NCI-H2171 (cell line): Measurements from ENCODE around the gene TNFRSF1B.

Experiments
- DNase-seq: peaks from one replicate; lab custom pipeline; 2025; lab: John Stamatoyannopoulos, UW

Gene TNFRSF1B

DNA sequence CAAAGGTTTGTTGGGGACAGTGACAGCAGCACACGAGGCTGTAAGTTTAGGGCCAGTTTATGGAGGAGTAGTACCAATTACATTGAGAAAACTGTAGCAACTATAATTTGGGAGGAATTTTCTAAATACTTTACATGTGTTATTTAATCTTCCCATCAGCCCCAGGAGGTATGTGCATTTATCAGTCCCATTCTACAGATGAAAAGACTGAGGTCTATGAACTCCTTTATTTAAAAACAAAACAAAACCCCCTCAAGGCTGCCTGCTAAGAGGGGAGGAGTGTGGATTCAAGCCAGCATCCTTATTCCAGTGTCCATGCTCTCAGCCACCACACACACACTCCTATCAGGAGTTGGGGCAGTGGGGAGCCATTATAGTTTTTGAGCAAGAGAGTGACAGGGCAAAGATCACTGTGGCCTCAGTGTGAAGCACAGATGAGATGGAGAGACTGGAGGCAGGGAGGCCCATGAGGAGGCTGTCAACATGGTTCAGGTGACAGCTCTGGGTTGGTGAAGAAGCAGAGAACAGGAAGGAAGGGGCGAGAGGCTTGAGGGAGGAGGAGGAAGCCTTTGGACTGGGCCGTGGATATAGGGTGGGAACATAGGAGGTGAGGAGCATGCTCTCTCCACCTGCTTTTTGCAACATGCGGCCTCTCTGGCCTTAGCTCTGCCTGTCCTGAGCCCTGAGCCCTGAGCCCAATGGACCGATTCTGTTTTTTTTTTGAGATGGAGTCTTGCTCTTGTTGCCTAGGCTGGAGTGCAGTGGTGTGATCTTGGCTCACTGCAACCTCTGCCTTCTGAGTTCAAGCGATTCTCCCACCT lies 9.7 kb downstream of the TNFRSF1B start:
- no peak for DNase-seq

DNA sequence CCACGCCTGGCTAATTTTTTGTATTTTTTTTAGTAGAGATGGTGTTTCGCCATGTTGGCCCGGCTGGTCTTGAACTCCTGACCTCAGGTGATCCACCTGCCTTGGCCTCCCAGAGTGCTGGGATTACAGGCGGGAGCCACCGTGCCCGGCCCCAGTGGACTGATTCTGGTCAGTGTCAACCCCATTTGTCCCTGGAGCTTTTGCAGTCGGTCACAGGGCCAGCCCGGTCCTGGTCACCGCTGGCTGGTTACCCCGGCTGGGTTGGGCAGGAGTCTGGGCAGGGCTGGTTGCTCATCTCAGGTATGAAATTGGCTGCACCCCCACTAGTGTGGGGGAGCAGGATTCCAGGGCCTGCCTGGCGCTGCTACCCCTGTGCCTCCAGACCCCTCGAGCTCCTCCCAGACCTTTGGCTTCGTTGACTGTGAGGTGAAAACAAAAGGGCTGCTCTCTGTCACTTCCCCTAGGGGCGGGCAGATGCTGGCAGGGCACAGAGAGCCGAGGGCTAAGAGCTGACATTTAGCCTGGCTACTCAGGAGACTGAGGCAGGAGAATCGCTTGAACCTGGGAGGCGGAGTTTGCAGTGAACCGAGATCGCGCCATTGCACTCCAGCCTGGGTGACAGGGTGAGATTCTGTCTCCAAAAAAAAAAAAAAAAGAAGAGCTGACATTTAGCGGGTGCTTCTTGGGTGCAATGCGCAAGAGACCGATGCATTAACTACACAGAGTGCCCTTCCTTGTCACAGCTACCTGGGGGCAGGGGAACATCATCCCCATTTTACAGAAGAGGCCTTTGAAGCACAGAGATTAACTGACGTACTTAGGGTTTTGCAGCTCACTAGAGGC lies 10.6 kb downstream of the TNFRSF1B start:
- no peak for DNase-seq

DNA sequence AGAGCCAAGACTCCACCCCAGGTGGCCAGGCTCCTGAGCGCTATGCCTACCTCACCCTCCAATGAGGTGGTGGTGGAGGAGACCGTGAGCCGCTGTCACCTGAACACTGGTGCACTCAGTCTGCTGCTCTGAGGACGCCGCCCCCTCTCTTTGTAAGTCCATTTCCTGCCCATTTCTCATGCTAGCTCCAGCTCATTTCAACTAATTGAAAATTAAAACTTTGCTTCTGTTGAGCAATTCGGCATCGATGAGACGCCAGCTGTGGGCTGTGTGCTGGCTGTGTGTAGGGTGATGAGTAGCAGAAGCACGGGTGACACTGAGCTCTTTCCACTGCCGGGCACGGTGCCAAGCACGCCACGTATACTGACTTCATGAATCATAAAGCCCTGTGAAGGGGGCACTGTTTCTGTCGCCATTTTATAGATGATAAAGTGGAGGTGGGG lies 11.2 kb downstream of the TNFRSF1B start:
- DNase-seq = no peak

DNA sequence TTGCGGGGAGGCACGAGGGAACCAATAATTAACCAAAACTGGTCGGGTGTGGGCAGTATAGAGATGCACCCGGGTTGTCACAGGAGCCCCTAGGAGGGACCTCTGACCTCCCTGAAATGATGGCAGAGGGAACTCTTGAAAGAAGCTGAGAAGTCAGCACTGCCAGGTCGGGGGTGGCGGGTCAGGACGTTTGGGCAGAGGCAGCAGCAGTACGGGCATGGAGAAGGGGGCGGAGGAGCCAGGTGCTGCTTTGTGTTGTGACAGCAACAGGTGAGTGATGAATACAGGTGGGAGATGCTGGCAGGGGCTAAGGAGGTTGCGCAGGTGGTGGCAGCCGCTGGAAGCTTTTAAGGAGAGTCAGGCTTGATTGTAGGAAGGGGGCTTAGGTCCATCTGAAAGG lies 11.7 kb downstream of the TNFRSF1B start:
- no peak for DNase-seq

DNA sequence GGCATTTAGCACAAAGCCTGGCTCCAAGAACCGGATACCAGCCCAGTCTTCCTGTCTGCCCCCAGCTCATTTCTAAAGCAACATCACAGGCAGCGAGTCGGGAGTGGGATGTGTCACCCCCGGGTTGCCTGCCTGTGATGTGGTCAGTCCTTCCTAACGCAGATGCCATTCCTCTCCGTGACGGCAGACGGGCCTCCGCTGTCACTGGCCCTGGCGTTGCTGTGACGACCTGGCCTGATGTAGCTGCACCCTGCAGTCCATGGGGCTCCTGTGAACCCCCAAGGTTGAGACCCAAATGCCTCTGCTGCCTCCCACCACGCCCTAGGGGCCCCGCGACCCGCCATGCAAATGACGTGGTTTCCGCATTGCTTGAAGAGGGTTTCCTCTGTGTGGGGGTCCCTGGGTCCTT lies 12.3 kb downstream of the TNFRSF1B start:
- no peak for DNase-seq

DNA sequence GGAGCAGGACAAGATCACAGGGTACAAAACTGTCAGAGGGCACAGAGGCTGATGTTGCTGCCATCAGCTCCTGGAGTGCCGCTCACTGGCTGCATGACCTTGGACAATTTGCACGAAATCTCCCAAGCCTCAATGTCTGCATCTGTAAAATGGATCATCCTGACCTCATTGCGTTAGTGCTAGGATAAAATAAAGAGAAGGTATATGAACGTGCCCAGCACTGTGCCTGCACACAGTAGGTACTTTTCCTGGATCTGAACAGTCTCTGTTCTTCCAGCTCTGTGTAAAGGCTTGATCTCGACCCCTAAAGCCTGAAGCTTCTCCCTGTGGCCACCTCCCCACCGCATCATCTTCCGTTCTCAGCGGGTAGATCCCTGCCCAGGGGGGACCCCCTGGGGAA lies 12.9 kb downstream of the TNFRSF1B start:
- DNase-seq = no peak

DNA sequence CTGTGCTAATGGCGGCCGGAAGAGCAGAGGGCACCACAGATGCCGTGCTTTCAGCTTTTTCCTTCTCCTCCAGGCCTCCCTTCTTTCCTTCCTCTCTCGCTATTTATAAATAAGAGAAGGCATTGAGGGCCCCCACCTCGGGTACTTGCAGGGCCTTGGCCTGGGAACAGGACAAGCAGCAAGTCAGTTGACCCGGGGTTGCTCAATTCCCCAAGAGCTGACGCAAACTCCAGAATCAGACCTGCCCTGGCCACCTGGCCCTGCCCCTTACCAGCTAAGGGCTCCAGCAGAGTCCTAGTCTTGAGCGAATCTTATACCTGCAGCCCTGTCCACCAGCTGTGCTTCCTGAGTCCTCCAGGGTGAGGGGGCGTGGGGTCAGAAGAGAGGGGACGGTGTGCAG lies 13.5 kb downstream of the TNFRSF1B start:
- no peak for DNase-seq

DNA sequence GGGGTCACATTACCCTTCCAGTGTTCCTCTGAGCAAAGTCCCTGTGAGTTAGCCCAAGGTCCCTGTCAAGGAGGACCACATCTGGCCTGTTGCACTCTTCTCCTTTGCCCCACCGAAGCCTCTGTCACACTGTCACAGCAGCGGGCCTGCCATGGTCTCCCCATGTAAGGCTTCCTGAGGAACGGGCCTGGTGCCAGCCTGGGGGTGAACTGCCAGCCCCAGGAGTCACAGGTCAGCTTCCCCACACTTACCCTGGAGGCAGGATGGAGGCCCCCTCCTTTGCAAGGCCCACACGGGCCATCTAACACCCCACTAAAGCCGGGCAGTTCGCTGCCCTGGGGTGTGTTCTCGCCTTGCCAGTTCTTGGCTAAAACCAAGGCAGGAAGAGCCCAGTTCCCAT lies 14.1 kb downstream of the TNFRSF1B start:
- DNase-seq = no peak

DNA sequence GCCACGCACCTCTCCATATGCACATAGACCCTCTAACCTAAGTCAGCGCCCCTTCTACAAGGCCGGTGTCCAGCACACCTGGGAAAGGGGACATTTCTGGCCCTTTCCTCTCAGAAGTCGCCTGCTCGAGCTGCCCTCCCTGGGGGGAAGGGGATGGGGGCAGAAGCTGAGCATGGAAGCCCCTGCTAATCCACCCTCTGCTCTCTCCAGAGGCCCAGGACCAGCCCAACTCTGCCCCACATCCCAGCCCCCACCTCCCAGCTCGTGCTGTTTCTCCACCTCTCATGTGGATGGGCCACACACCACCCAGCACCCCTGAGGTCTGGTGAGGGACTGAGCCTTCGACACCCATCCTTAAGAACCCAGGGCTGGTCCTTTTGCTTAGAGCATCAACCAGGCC lies 14.8 kb downstream of the TNFRSF1B start:
- no peak for DNase-seq

DNA sequence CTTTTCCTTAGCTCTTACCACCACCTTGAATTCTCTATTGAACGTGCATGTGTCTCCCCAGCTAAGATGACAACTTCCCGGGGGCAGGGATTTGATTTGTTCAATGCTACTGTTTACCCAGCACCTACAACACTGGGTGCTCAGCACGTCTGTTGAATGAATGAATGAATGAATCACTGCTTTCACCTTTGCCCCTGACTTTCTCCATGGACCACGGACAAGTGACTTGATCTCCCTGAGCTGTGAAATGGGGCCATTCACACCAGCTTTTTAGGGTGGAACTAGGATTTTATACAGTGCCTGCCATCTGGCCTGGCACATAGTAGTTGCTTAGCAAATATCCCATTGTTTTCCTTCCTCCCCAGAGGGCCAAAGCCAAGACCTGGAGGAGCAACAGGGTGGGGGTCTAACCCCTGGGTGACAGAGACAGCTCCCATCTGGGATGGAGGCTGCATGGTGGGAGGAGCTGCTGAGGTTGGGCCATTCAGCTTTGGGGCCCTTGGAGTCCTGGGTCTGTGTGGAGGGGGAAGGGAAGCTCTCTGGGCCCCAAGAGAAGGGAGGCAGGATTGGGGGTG lies 15.7 kb downstream of the TNFRSF1B start:
- no peak for DNase-seq

DNA sequence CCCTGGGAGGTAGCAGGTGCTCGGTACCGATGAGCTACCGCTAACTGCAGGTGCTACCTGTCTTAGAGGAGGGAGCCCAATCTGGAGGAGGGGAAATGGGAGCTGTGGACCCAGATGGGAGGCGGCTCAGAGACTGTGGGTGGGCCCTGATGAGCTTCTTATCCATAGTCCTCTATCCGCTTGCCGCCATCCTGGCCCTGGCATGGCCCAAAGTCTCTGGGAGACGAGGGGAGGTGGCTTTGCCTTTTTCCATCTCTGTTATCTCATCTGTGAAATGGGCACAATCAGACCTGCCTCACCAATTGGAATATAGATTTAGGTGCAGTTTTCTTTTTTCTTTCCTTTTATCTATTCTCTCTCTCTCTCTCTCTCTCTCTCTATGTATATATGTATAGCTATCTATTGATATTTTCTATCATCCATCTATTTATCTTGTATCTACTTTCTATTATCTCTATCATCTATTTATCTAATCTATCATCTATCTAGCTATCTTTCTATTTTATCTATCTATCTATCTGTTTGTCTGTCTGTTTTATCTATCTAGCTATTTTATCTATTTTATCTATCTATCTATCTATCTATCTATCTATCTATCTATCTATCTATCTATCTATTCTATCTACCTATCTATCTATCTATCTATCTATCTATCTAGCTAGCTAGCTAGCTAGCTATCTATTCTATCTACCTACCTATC lies 16.5 kb downstream of the TNFRSF1B start:
- no peak for DNase-seq

DNA sequence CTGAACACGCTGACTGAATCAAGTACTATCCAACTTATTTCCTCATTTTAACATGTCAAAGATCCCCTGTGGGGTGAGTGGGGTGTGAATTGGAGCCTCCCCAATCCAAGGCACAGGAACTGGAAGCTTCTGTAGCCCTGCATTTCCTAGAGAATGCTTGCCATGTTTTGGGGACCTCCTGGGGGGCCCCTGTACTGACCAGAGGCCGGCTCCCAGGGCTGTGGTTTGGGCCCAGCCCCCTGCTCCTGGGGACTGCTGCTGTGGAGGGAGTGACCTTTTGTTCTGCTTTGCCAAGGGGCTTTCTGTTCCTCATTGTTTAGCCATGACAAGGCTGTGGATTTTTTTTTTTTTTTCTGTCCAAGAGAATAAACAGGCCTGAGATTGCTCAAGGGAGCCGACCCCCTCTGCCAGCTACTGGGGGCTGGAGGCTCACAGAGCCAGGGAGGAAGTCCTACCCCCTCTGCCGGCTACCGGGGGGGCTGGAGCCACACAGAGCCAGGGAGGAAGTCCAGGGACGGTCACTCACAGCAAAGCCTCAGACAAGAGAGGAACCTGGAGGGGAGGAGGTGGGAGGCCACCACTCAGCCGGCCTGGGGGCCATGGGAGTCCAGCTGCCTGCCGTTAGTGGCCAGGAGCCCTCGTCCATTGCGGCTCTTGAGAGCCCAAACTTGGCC lies 17.4 kb downstream of the TNFRSF1B start:
- no peak for DNase-seq

DNA sequence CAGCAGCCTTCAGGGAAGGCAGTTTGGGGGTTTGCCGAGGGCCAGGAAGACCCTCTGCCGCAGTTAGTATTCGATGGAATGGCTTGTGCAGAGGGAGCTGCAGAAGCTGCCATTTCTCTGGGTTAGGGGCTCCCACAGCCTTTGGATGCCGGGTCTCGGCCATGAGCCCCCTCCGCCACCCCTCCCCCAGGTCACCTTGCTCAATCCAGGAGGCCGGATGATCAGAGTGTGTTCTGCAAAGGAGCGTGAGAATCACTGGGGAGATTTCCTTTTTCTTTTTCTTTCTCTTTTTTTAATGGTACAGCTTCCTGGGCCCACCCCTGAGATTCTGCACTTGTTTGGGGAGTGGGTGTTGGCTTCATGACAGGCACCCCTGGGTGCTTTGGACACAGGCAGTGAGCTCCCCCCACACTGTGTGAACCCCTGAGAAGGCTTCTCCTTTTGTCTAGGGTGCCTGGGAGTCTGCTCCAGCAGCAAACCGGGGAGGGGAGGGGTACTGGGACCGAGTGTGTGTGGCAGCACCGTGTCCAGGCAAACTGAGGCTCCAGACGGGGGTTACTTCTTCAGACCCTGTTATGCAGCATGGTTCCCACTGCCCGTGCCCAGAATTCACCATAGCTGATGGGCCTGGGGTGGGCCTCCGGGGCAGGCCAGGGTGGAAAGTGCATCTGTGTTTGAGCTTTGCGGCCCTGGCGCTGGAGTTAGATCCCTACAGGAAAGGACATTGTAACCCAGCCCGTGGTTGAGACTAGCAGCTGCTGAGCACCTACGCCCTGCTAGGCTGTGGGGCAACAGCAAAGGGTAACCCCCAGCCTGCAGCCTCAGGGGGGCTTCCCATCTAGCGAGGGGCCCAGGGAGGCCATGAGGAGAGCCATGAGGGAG lies 18.5 kb downstream of the TNFRSF1B start:
- no peak for DNase-seq

DNA sequence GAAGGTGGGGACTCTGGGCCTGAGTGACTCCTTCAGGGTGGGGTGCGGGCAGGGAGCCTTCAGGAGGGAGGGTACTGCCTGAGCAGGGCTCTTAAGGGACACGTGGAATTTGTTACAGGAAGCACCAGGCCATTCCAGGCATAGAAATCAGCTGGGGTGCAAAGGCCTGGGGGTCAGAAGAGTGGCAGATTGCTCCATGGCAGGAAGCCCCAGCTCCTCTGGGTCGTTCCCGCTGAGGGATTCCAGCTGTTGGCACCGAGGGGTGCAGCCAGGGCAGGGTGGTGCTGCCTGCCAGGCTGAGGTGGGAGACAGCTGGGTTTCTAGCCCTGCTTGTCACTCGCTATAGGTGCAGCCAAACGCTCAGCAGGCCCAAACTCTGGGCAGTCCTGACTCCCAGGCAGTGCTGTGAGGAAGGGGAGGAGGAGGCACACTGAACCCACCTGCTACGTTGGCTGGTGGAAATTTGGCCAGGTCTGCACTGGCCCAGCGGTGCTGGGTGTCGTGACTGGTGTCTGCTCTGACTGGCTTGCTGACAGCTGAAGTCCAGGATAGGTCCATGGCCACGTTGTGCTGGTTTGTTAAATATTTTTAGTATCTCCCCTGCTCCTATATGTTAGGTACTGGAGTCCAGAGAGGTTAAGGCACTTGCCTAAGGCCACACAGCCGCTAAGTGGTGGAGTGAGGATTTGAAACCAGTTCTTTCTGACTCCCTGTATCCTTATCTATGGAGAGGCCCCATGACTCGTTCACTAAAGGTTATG lies 19.3 kb downstream of the TNFRSF1B start:
- no peak for DNase-seq

DNA sequence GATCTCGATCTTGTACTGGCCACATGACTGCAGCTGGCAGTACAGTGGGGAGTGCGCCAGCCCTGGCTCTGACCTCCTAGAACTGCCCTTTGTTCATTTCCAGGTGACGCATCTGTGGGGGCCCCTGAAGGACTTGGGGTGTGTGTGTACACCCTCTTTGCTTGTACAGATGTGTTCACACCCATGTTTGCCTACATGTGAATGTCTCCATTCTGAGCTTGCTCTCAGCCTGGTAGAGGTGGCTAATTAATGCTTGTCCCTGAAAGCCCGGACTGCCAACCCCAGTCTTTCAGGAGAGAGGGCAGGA lies 19.8 kb downstream of the TNFRSF1B start:
- no peak for DNase-seq

DNA sequence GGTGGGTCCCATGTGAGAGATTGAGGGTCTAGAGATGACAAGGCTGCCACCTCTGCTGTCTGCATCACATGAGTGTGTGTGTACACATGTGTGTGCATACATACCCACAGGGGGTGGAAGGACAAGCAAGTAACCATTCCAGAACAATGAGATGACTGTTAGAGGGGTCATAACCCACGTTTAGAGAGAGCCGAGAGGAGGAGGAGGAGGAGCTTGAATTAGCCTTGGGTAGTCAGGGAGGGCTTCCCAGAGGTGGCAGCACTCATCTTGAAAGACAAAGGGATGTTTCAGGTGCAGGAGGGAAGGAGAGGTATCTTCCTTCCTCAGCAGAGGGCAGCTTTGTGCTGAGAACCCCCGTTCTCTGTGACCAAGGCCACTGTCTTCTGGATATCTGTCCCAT lies 21.3 kb downstream of the TNFRSF1B start:
- DNase-seq = no peak

DNA sequence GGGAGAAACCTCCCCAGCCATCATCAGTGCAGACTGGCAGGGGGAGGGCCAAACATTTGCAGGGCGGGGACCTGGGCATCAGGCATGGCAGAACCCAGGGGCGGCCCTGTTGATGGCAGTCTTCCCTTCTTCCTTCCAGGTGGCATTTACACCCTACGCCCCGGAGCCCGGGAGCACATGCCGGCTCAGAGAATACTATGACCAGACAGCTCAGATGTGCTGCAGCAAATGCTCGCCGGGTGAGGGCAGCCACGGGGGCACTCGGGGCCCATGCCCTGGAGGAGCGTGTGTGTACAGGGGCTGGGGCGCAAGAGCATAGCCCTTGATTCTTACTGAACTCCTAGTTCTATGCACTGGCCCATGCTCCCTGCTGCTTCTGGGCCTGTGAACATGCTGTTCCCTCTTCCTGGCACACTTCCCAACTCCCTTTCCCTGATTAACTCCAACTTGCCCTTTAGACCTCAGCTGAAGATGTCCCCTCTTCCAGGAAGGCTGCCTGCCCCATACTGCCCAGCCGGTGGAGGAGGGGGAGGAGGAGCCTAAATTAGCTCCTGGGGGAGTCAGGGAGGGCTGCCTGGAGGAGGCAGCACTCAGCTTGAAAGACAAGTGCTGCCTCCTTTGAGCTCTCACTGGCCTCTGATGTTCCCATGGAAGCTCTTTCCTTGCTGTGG lies 22.0 kb downstream of the TNFRSF1B start:
- no peak for DNase-seq

DNA sequence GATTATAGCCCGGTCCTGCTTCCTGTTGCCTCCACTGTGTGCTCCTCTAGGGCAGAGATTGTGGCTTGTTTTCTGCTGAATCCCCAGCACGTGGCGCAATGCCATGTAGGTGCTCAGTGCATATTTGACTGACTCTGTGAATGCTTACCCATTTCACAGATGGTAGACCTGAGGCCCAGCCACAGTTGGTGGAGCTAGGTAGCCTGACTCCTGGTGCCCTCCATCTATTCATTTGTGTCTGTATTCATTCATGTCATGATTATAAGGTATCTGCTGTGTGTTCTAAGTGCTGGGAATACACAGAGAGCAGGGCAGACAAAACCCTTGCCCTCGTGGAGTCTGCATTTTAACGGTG lies 22.5 kb downstream of the TNFRSF1B start:
- DNase-seq = no peak

DNA sequence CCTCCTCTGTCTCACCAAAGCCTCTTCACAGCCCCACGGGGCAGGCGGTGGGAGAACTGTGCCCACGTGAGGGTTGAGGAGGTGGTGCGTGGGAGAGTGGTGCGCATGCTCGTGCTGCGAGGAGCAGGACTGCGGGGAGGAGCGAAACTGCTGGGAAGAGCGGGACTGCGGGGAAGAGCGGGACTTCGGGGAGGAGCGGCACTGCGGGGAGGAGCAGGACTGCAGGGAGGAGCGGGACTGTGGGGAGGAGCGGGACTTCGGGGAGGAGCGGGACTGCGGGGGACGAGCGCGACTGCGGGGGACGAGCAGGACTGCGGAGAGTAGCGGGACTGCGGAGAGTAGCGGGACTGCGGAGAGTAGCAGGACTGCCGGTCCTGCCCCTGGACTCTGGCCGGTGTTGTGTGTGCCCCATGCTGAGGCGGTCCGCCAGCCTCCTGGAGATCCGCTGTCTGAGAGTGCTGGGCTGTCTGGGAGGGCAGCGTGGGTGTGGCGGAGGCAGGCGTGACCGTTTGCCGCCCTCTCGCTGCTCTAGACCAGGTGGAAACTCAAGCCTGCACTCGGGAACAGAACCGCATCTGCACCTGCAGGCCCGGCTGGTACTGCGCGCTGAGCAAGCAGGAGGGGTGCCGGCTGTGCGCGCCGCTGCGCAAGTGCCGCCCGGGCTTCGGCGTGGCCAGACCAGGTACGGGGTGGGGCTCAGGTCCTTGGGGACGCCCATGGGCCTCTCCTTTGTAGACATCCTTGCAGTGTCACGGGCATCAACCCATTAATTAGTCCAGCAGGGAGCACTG lies 24.6 kb downstream of the TNFRSF1B start:
- no peak for DNase-seq
